Prostate gland (tissue), 2 donors: Measurements from ENCODE around the gene DEXI. TPM values are rescaled to one million over a fixed set of nuclear protein-coding genes. Genes with fewer than 3 reads are reported as not detected.
A peak's percentile ranks its signal among the peaks of the same experiment; 100 is the strongest.

ENCODE experiments used
- DNase-seq: peaks from one replicate; pipeline ENCODE4 v3.0.0-alpha.2; 2019; ENCODE audit warnings: low spot score
- H3K27ac ChIP-seq, 2 donors: fragments of 200-600 bp; sonication (generic); 2 replicates each; pipeline ENCODE4 v1.5.1; 2017 to 2019
- H3K27me3 ChIP-seq: fragments of 200-600 bp; sonication (generic); replicated peaks from 2 replicates; pipeline ENCODE4 v1.5.1; 2019; ENCODE audit not compliant: insufficient read depth
- H3K36me3 ChIP-seq, 2 donors: fragments of 200-600 bp; sonication (generic); 1 replicate in 1 of 2; 2 replicates in 1 of 2; pipeline versions ENCODE4 v1.5.1 to v1.8.1; 2017 to 2019
- H3K4me1 ChIP-seq: fragments of 200-600 bp; sonication (generic); replicated peaks from 2 replicates; pipeline ENCODE4 v1.5.1; 2019
- H3K4me3 ChIP-seq, 2 donors: fragments of 200-600 bp; sonication (generic); 2 replicates each; pipeline ENCODE4 v1.5.1; 2017 to 2019
- H3K9me3 ChIP-seq: fragments of 200-600 bp; sonication (generic); 2 replicates; pipeline ENCODE4 v1.5.1; 2017
- POLR2A ChIP-seq: fragments of 450-650 bp; IDR thresholded peaks from one replicate; pipeline ENCODE4 v1.6.1; 2016; ENCODE audit warnings: antibody characterized with exemption, mild to moderate bottlenecking
- POLR2AphosphoS5 ChIP-seq: sonication (generic); formaldehyde crosslinking; IDR thresholded peaks from one replicate; pipeline ENCODE4 v1.6.1; 2017; ENCODE audit warnings: antibody characterized with exemption
- WGBS: methylation state at CpG from one replicate; pipeline ENCODE4 v1.1.5; 2018; 5-methylcytosine and 5-hydroxymethylcytosine counted together
- intact Hi-C: fragments of 100-400 bp; cut with DNase I; formaldehyde crosslinking; loops from one replicate; pipeline ENCODE4 v1.14.2; 2022
- total RNA-seq, 2 donors: library from RNA; depleted of rRNA; stranded (reverse); fragments of >200 nt; gene quantifications; one replicate each; pipeline ENCODE4 v1.1.0, GENCODE V29; 2016
- TF ChIP-seq, protein P1 (sequence below), 4 experiments: fragments of 200-600 bp in 2 of 4; fragments of 450-650 bp in 2 of 4; sonication (generic) in 2 of 4; IDR thresholded peaks; 1 replicate in 3 of 4; 2 replicates in 1 of 4; pipeline ENCODE4 v1.5.1; 2016 to 2019; ENCODE audit warnings: antibody characterized with exemption in 4 of 4, mild to moderate bottlenecking in 2 of 4, moderate library complexity in 2 of 4

DEXI gene
- total RNA-seq, 2 donors from 2014 or later = 95.5 to 96.9 TPM

DNA sequence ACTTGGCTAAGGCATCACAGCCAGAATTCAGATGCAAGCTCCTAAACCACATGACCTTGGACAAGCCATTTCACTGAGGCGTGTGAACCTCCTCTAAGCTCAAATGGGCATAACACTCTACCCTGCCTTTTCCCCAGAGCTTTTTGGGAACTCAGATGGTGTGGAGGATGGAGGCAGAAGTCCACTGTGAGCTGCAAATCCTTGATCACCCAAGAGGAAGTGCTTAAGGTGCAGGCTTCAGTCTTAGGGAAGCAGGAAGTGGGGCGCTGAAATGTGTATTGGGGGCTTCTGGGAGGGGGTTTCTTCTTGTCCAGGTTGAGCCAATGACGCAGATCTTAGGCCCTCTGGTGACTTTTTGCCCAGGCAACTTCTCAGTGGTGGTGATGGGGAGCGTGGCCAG, 52.4 kb downstream of the DEXI start:
- Histone ChIP-seq H3K9me3 (no peaks in the 10 kb centered on the region), H3K4me1 (no peaks in the 10 kb centered on the region), H3K27me3 (no peaks in the 10 kb centered on the region), H3K27ac (no peak overlapping the region), H3K4me3 (no peak overlapping the region), H3K36me3 (no peaks in the 10 kb centered on the region)
- WGBS = 88% methylated on average over 4 of the region's 4 CpGs
- TF ChIP-seq POLR2AphosphoS5 (no peak), POLR2A (no peak)
- TF ChIP-seq, protein P1, sequence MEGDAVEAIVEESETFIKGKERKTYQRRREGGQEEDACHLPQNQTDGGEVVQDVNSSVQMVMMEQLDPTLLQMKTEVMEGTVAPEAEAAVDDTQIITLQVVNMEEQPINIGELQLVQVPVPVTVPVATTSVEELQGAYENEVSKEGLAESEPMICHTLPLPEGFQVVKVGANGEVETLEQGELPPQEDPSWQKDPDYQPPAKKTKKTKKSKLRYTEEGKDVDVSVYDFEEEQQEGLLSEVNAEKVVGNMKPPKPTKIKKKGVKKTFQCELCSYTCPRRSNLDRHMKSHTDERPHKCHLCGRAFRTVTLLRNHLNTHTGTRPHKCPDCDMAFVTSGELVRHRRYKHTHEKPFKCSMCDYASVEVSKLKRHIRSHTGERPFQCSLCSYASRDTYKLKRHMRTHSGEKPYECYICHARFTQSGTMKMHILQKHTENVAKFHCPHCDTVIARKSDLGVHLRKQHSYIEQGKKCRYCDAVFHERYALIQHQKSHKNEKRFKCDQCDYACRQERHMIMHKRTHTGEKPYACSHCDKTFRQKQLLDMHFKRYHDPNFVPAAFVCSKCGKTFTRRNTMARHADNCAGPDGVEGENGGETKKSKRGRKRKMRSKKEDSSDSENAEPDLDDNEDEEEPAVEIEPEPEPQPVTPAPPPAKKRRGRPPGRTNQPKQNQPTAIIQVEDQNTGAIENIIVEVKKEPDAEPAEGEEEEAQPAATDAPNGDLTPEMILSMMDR (IDR thresholded peaks at IDR 0.05) = no peak
- no peak for DNase-seq
- intact Hi-C loops = no loop called here

DNA sequence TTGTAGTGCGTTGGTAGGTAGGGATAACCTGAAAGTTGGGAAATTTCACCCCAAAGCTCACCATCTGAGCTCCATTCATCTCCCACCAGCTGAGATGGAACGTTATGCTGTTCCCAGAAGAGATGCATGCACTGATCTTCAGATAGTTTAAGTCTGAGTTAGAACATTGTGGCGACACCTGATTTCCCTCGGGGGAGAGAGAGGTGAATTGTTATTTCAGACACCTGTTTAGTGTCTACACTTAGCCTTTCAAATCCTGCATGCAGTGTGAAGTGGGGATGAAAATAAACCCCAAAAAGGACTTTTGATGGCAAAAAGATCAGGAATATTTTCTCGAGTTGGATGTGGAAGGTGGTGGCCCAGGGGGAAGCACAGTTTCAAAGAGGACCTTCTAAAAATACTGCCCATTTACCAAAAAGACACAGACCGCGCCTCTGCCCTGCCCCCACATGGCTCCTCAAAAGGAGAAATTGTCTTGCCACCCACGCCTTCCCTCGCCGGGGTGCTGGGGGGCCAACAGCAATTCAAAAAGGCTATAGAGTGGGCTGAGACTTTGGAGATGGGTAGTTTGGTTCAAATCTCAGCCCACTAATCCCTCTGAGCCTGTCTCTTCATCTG, 53.8 kb downstream of the DEXI start:
- DNase-seq = no peak
- no peak for TF ChIP-seq POLR2A
- TF ChIP-seq, protein P1 (IDR thresholded peaks at IDR 0.05) = no peak
- no peak for TF ChIP-seq POLR2AphosphoS5
- H3K27ac ChIP-seq = no peak overlapping the region
- no peaks in the 10 kb centered on the region for H3K27me3 ChIP-seq
- no peaks in the 10 kb centered on the region for H3K36me3 ChIP-seq
- H3K4me3 ChIP-seq = no peak overlapping the region
- WGBS = 66% methylated on average over 10 of the region's 10 CpGs
- intact Hi-C loops = no loop called here
- no peaks in the 10 kb centered on the region for H3K4me1 ChIP-seq
- no peaks in the 10 kb centered on the region for H3K9me3 ChIP-seq

DNA sequence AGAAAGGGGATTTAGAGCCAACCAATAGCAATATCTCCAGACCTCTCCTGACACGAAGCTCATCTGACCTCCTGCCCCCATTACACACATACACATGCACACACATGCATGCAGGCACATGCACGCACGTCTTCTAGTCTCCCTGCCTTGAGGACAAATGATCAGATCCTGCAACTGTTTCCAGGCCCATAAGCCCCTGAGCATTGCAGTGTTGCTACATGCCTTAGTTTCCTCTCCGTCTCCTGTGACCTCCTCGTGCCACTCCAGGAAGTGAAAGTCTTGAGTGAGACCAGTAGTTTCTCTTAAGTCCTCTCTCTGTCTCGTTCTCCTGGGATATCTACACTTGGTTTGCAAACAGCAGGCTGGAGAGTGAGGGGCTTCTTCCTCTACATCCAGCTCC, 57.0 kb downstream of the DEXI start:
- Histone ChIP-seq H3K4me1 (no peaks in the 10 kb centered on the region), H3K4me3 (no peak overlapping the region), H3K27ac (no peak overlapping the region), H3K9me3 (no peaks in the 10 kb centered on the region), H3K36me3 (no peaks in the 10 kb centered on the region), H3K27me3 (no peaks in the 10 kb centered on the region)
- TF ChIP-seq, protein P1 (IDR thresholded peaks at IDR 0.05) = no peak
- intact Hi-C loops = no loop called here
- DNase-seq = no peak
- WGBS = 62% methylated on average over 6 of the region's 6 CpGs

GRCh38 chr16:10883004-10883403, 59.3 kb downstream of the DEXI start:
- TF ChIP-seq, protein P1 (IDR thresholded peaks at IDR 0.05) = no peak
- TF ChIP-seq POLR2A (peak; percentile 20), POLR2AphosphoS5 (no peak)
- Histone ChIP-seq H3K4me3 (no peak overlapping the region), H3K4me1 (no peaks in the 10 kb centered on the region), H3K36me3 (no peaks in the 10 kb centered on the region), H3K27me3 (no peaks in the 10 kb centered on the region), H3K9me3 (no peaks in the 10 kb centered on the region), H3K27ac (no peak overlapping the region)
- intact Hi-C loops = no loop called here
- no peak for DNase-seq
- WGBS = 60% methylated on average over 7 of the region's 7 CpGs

GRCh38 chr16:10881479-10882030, 60.7 kb downstream of the DEXI start:
- DNase-seq = no peak
- WGBS = 68% methylated on average over 7 of the region's 7 CpGs
- TF ChIP-seq POLR2A (no peak), POLR2AphosphoS5 (no peak)
- TF ChIP-seq, protein P1 (IDR thresholded peaks at IDR 0.05) = no peak
- Histone ChIP-seq H3K4me3 (no peak overlapping the region), H3K9me3 (no peaks in the 10 kb centered on the region), H3K27ac (no peak overlapping the region), H3K27me3 (no peaks in the 10 kb centered on the region), H3K4me1 (no peaks in the 10 kb centered on the region), H3K36me3 (no peaks in the 10 kb centered on the region)
- intact Hi-C loops = no loop called here
